ENCODE data around the gene ANO7. TPM values are rescaled to one million over a fixed set of nuclear protein-coding genes. Genes with fewer than 3 reads are reported as not detected.

The ANO7 gene
- total RNA-seq, 4 donors from 2014 or later, result 0.32 to 1.3 (median 0.42) TPM; not detected in 1

- Histone ChIP-seq H3K4me3 (no peak overlapping the region), H3K36me3 (no peaks in the 10 kb centered on the region), H3K27me3 (no peaks in the 10 kb centered on the region), H3K9me3 (no peaks in the 10 kb centered on the region), H3K27ac (replicated peaks in 1 of 4) (no peak overlapping the region), H3K4me1 (no peaks in the 10 kb centered on the region)
- DNase-seq (ENCODE audit: extremely low spot score), result no peak
- TF ChIP-seq CTCF (IDR thresholded peaks at IDR 0.05) (no peak), POLR2AphosphoS5 (IDR thresholded peaks at IDR 0.05) (no peak), EP300 (IDR thresholded peaks at IDR 0.05) (no peak), POLR2A (IDR thresholded peaks at IDR 0.05; ENCODE audit: low read depth) (no peak)
- intact Hi-C loops (cut with DNase I), result no loop called here
- 84% methylated on average over 6 of the region's 6 CpGs for WGBS
These were observed 9.5 kb downstream of the ANO7 start for GRCh38 chr2:241197947-241198346.

GRCh38 chr2:241198381-241199279 is 10.2 kb downstream of the ANO7 start:
- Histone ChIP-seq H3K27me3 (no peaks in the 10 kb centered on the region), H3K9me3 (no peaks in the 10 kb centered on the region), H3K36me3 (no peaks in the 10 kb centered on the region), H3K4me1 (no peaks in the 10 kb centered on the region), H3K4me3 (no peak overlapping the region), H3K27ac (replicated peaks in 1 of 4) (no peak overlapping the region)
- intact Hi-C loops (cut with DNase I), result no loop called here
- TF ChIP-seq POLR2A (IDR thresholded peaks at IDR 0.05; ENCODE audit: low read depth) (no peak), EP300 (IDR thresholded peaks at IDR 0.05) (no peak), POLR2AphosphoS5 (IDR thresholded peaks at IDR 0.05) (no peak), CTCF (IDR thresholded peaks at IDR 0.05) (no peak)
- 74% methylated on average over 13 of the region's 27 CpGs for WGBS
- DNase-seq (ENCODE audit: extremely low spot score), result no peak

- no peak overlapping the region for H3K27ac ChIP-seq (replicated peaks in 1 of 4)
- H3K9me3 ChIP-seq, result no peaks in the 10 kb centered on the region
- H3K36me3 ChIP-seq, result no peaks in the 10 kb centered on the region
- no peaks in the 10 kb centered on the region for H3K4me1 ChIP-seq
- TF ChIP-seq EP300 (IDR thresholded peaks at IDR 0.05) (no peak), POLR2A (IDR thresholded peaks at IDR 0.05; ENCODE audit: low read depth) (no peak), POLR2AphosphoS5 (IDR thresholded peaks at IDR 0.05) (no peak), CTCF (IDR thresholded peaks at IDR 0.05) (no peak)
- DNase-seq (ENCODE audit: extremely low spot score), result no peak
- no peak overlapping the region for H3K4me3 ChIP-seq
- intact Hi-C loops (cut with DNase I), result no loop called here
- H3K27me3 ChIP-seq, result no peaks in the 10 kb centered on the region
- 88% methylated on average over 16 of the region's 16 CpGs for WGBS
These were observed 10.8 kb downstream of the ANO7 start for GRCh38 chr2:241199286-241199685.

GRCh38 chr2:241199897-241200821 is 11.7 kb downstream of the ANO7 start:
- no peaks in the 10 kb centered on the region for H3K27me3 ChIP-seq
- DNase-seq (ENCODE audit: extremely low spot score), result no peak
- H3K4me3 ChIP-seq, result no peak overlapping the region
- TF ChIP-seq POLR2A (IDR thresholded peaks at IDR 0.05; ENCODE audit: low read depth) (no peak), EP300 (IDR thresholded peaks at IDR 0.05) (no peak), CTCF (IDR thresholded peaks at IDR 0.05) (no peak), POLR2AphosphoS5 (IDR thresholded peaks at IDR 0.05) (no peak)
- WGBS, result 85% methylated on average over 35 of the region's 42 CpGs
- no peak overlapping the region for H3K27ac ChIP-seq (replicated peaks in 1 of 4)
- H3K4me1 ChIP-seq, result no peaks in the 10 kb centered on the region
- H3K9me3 ChIP-seq, result no peaks in the 10 kb centered on the region
- intact Hi-C loops (cut with DNase I), result no loop called here
- no peaks in the 10 kb centered on the region for H3K36me3 ChIP-seq

Measured in esophagus muscularis mucosa (tissue), 4 donors.